GM18508 (cell line): Measurements from ENCODE around the gene OCEL1.
A peak's percentile ranks its signal among the peaks of the same experiment; 100 is the strongest.
"Not testable (repeated sequence)": the region's sequence is repeated elsewhere in the genome, so short reads cannot be mapped to it uniquely, and the experiment has no call there.

ENCODE experiments used
- ATAC-seq: cut with Tn5 transposase; IDR thresholded peaks from one replicate; pipeline ENCODE4 v1.9.1; 2021; ENCODE audit warnings: moderate number of reproducible peaks; ENCODE audit not compliant: insufficient read depth, unreplicated experiment

The OCEL1 gene

DNA sequence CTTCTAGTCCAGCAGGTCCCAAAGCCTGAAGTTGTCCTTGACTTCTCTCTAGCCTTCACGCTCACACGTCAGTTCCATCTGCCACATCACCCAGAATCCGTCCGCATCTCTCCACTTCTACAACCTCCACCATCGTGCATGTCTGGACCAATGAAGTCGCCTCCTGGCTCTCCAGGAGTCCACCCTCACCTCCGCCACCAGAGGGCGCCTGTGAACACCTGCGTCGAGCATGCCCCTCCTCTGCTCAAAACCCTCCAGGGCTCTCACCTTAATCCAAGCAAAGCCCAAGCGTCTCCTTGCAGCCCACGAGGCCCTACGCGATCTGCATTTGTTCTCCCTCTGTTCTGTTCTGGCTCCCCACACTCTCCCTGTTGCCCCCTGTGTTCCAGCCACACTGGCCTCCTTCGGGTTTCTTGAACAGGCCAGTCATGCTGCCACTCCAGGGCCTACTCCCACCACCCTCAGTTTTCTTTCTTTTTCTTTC is 34.9 kb downstream of the OCEL1 start:
- peak; percentile 68 for ATAC-seq

DNA sequence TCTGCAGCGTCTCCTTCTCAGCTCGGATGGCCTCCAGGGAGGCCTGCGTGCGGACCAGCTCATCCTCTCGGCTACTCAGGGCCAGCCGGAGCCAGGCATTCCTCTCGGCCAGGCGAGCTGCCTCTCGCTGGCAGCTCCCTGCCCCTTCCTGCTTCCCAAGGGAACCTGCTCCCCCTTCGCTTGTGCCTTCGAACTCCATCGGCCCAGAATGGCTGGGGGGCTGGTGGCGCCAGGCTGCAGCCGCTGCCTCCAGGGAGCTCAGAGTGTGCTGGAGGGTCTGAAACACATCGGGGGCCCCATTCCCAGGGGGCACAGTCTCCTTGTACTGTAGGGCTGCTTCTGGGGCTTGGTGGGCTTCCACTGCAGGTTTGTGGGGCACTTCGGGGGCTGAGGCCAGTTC is 36.5 kb downstream of the OCEL1 start:
- no peak for ATAC-seq

DNA sequence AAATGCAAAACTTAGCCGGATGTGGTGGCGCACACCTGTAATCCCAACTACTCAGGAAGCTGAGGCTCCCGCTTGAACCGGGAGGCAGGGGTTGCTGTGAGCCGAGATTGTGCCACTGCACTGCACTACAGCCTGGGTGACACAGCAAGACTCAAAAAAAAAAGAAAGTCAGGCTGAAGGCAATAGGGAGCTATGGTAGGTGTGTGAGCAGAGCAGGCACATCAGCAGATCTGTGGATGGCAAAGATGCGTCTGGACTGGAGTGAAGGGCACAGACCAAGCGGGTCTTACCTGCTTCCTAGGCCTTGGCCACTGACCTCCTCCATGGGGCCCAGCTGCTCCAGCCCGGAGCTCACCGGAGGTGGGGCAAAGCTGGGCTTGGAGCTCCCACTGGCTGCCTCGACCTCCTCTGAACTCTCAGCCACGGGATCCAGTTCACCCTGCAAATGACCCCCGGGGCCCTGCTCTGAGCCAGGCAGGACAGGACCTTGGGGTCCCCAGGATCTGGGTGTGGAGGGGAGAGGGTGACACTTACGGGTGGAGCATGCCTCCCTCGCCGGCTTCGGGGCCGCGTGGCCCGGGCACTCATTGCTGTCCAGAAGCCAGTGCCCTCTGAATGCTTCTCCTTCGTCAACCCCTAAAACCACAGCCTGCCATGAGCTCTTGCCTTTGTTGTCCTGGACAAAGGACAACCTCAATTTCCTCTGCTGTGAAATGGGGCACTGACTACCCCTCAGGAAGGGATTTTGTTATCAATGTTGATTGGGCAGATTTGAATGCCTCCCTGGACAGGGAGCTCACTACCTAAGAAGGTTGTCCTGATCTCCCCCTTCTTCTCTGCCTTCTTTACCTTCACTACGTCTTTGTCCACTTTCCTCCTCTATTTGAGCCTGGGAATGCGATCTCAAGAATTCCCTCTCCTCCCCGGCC is 38.0 kb downstream of the OCEL1 start:
- no peak for ATAC-seq

DNA sequence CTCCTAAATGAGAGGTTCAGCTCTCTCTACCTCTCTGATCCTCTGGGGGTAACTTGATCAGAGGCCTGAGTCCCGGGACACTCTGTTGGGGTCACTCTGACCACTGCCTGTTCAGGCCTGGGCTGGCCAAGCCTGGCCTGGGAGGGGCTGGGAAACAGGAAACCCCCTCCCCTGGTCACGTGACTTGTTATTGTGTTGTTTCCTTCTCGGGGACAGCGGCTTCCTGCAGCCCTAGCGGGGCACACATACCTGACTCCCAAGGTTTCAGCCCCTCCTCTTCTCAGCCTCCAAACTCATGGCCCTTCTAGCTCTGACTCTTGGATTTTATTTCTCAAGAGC is 38.6 kb downstream of the OCEL1 start, which contains the start of gene USHBP1:
TSS of gene USHBP1 (minus strand) at position 105 of the 339 bp plus-strand sequence. CDS start 446 bp downstream, outside the sequence.
- ATAC-seq = no peak

DNA sequence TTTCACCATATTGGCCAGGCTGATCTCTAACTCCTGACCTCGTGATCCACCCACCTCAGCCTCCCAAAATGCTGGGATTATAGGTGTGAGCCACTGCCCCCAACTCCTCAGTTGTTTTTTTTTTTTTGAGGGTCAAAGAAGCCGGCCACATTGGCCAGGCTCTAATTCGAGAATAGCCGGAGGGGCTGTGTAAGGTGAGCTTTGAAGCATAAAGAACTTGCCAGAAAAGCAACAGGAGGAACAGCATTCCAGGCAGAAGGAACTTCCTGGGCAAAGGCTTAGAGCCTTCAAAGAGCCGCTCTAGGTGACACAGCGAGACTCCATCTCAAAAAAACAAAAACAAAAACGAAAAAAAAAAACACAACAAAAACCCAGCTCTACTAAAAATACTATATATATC is 40.0 kb downstream of the OCEL1 start:
- ATAC-seq = no peak

DNA sequence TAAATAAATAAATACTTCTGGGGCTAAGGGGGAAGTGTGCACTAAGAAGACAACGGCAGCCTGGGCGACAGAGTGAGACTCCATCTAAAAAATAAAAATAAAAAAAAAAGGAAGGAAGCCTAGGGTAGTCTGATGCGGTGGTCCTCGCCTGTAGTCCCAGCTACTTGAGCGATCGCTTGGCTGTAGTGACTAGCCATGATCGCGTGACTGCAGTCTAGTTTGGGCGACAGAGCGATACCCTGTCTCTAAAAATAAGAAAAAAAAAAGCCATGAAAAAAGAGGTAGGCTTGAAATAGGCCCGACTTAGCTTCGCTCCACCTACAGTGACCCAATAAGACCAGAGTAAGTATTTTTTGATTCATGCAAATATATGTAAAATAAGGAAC is 40.6 kb downstream of the OCEL1 start:
- ATAC-seq = no peak

DNA sequence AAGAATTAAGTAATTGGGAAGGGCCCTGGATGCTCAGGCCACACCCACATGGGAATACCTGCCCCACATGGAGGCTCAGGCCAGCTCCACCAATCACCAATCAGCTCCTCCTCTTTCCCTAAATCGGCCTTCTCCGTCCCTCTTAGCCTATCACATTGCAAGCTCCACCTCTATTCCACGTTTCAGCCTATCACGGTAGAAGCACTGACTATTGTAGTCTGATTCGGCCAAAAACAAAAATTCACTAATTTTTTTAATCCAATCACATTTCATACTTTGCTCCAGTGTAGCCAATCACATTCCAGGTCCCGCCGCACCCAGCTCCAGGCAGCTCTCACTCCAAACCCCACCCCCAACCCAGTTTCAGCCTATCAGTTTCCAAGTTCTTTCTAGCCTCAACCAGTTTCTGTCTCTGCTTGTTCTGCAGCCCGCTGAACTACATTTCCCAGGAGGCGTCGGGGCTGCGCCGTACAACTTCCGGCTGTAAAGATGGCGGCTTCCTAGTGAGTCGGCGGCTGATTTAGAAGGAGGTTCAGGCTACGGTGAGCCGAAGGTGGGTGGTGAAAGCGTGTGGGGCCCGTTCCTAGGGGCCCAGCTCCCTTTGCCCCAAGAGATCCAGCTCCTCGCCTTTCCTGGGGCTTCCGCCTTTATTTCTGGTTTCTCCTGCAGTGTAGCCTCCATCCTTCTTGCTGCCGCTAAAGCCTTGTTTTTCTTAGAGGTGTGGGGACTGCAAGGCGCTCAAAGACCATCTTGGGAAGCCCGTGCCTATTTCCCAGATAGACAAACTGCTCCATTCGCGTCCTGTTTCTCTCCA is 41.2 kb downstream of the OCEL1 start, which contains the start of gene BABAM1:
TSS of gene BABAM1 (plus strand) at position 469 of the 814 bp plus-strand sequence. CDS start 1,364 bp downstream, outside the sequence.
- ATAC-seq = peak; percentile 75

DNA sequence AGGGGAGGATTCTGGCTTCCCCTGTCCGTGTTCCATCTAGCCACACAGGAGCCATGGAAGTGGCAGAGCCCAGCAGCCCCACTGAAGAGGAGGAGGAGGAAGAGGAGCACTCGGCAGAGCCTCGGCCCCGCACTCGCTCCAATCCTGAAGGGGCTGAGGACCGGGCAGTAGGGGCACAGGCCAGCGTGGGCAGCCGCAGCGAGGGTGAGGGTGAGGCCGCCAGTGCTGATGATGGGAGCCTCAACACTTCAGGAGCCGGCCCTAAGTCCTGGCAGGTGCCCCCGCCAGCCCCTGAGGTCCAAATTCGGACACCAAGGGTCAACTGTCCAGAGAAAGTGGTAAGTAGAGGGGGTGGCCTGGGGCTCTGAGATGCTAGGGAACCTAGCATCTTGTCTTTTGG is 42.7 kb downstream of the OCEL1 start:
- no peak for ATAC-seq

DNA sequence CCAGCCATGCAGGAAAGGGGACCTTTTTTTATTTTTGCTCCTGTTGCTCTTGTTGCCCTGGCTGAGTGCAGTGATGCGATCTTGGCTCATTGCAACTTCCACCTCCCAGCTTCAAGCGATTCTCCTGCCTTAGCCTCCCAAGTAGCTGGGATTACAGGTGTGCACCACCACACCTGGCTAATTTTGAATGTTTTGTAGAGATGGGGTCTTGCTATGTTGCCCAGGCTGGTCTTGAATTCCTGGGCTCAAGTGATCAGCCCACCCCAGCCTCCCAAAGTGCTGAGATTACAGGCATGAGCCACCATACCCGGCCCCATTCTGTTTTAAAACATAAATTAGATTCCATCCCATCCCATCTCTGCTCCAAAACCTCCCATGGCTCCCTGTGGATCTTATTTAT is 48.9 kb downstream of the OCEL1 start:
- ATAC-seq = not testable (repeated sequence)

DNA sequence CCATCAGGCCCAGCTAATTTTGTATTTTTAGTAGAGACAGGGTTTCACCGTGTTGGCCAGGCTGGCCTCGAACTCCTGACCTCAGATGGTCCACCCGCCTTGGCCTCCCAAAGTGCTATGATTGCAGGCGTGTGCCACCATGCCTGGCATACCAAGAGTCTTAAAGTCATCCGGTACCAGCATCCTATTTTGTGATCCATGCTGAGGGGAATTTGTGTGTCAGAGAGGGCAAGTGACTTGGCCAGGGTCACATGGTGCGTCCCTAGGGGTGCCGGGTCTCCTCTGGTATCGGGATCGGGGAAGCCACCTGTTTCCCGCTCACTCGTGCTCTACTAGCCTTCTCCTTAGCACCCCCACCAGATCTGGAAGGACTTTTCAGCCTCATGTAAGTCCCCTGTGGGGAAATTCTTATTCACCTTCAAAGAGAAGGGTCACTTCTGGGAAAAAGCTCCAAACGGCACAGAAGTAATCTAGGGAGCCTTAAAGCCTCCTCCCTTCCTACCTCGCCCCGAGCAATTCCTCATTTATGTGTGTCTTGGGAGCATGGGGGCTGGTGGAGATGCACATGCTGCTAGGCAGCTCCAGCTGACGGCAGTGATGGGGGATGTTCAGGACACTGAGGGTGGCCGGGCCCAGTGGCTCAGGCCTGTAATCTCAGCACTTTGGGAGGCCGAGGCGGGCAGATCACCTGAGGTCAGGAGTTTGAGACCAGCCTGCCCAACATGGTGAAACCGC is 49.6 kb downstream of the OCEL1 start:
- no peak for ATAC-seq
